ENCODE data around the gene COQ10B. TPM values are rescaled to one million over a fixed set of nuclear protein-coding genes. Genes with fewer than 3 reads are reported as not detected.

The COQ10B gene
- total and polyA plus RNA-seq, 11 donors: 21.6 to 39.9 (median 33.8) TPM

DNA sequence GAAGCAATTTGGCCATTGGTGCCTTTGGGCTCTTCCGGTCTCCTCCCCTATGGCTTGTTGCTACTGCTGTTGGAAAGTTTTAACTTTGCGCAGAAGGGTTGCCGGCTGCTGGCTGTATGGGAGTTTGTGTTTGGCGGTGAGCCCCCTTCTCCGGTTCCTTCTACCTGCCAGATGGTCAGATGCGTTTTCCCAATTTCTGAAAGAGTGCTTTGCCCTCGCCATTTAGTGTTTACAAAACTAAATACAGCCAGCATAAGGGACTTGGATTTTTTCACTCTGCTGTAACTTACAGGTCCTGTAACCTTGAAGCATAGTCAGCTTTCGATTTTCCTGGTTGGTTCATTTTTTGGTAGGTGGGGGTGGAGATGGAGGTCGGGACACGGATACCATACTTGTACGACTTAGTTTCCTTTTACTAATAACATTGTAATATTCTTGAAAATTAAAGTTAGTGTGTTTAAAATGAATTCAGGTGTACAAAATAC is 604 bp downstream of the COQ10B start:
- Histone ChIP-seq H3K27ac (peak overlapping the region; percentile 88 to 100 (median 98)), H3K9me3 (no peaks in the 10 kb centered on the region), H3K4me3 (peak overlapping the region; percentile 44 to 98 (median 78)), H3K27me3 (no peaks in the 10 kb centered on the region), H3K4me1 (peaks cover 0 to 51% (median 20%) of the 10 kb centered on the region in 12 donors), H3K36me3 (peaks cover 0 to 2% (median 0%) of the 10 kb centered on the region in 9 donors)
- TF ChIP-seq, protein P1, sequence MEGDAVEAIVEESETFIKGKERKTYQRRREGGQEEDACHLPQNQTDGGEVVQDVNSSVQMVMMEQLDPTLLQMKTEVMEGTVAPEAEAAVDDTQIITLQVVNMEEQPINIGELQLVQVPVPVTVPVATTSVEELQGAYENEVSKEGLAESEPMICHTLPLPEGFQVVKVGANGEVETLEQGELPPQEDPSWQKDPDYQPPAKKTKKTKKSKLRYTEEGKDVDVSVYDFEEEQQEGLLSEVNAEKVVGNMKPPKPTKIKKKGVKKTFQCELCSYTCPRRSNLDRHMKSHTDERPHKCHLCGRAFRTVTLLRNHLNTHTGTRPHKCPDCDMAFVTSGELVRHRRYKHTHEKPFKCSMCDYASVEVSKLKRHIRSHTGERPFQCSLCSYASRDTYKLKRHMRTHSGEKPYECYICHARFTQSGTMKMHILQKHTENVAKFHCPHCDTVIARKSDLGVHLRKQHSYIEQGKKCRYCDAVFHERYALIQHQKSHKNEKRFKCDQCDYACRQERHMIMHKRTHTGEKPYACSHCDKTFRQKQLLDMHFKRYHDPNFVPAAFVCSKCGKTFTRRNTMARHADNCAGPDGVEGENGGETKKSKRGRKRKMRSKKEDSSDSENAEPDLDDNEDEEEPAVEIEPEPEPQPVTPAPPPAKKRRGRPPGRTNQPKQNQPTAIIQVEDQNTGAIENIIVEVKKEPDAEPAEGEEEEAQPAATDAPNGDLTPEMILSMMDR (IDR thresholded peaks at IDR 0.05): no peak
- peak in 1 of 2 donors; percentile 24 for TF ChIP-seq POLR2A (IDR thresholded peaks at IDR 0.05)
- ATAC-seq (peak; percentile 50 to 76 (median 74)), DNase-seq (peak in 2 of 5 donors; percentile 77 to 78)
- WGBS, 4 donors: 0 to 1% (median 0%) methylated on average over 10 to 11 of the region's 11 CpGs
- intact Hi-C loops (cut with DNase I): loop anchor here in 9 of 10 donors (1.0 to 10.0 kb wide), 9 partner anchors 18 to 251 kb away; partner anchors contain the start of genes SF3B1 (in 7 of the 9), HSPE1 (in 5 of the 9), HSPD1 (in 2 of the 9) and MARS2 (in 1 of the 9)

DNA sequence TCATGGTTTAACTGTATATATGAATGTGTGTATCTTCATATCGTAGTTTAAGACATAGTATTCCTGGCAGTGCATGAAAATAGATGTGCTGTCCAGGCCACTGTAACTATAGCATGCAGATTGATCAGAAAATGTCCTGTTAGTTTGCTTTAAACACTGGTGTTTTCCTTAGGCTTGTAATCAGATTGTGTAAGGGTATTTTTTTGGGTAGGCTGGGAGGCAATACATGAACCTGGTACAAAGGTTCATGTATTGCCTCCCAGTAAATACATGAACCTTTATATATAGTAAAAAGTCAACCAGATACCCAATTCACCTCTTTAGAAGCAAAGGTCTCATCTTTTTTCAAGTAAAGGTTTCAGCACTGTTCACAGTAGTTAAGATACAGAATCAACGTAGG is 1.6 kb downstream of the COQ10B start:
- intact Hi-C loops (cut with DNase I): loop anchor here in 4 of 10 donors (5.0 to 10.0 kb wide), 3 partner anchors 42 to 250 kb away; partner anchors contain the start of genes HSPE1 (in 2 of the 4), HSPD1 (in 1 of the 4) and MARS2 (in 1 of the 4)
- peak overlapping the region in 3 of 12 donors; percentile 98 to 99 (median 99) for H3K27ac ChIP-seq
- H3K4me1 ChIP-seq: peaks cover 0 to 59% (median 26%) of the 10 kb centered on the region in 12 donors

DNA sequence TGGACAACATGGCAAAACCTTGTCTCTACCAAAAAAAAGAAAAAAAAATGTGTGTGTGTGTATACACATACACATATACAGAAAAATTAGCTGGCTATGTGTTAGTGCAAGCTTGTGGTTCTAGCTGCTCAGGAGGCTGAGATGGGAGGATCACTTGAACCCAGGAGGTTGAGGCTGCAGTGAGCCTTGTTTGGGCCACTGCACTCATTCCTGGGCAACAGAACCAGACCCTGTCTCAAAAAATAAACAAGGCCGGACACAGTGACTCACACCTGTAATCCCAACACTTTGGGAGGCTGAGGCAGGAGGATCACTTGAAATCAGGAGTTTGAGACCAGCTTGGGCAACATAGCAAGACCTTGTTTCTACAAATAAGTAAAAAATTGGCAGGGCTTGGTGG is 2.1 kb downstream of the COQ10B start:
- WGBS, 4 donors: 88 to 100% (median 98%) methylated on average over 1 of the region's 1 CpG
- Histone ChIP-seq H3K27me3 (no peaks in the 10 kb centered on the region), H3K36me3 (peaks cover 0 to 17% (median 8%) of the 10 kb centered on the region in 9 donors), H3K27ac (no peak overlapping the region), H3K4me1 (peaks cover 0 to 59% (median 29%) of the 10 kb centered on the region in 12 donors), H3K4me3 (no peak overlapping the region), H3K9me3 (no peaks in the 10 kb centered on the region)
- no peak for TF ChIP-seq POLR2A (IDR thresholded peaks at IDR 0.05)
- TF ChIP-seq, protein P1 (IDR thresholded peaks at IDR 0.05): no peak
- DNase-seq (no peak), ATAC-seq (no peak)
- intact Hi-C loops (cut with DNase I): loop anchor here in 3 of 10 donors (10.0 kb wide), 2 partner anchors 49 to 249 kb away; partner anchors contain the start of genes HSPE1 (in 2 of the 3) and MARS2 (in 1 of the 3)

More for the DNA sequence above, 1.6 kb downstream of the COQ10B start:
- TF ChIP-seq, protein P1 (IDR thresholded peaks at IDR 0.05): no peak
- TF ChIP-seq POLR2A (IDR thresholded peaks at IDR 0.05): no peak
- DNase-seq: no peak
- peaks cover 0 to 12% (median 3%) of the 10 kb centered on the region in 9 donors for H3K36me3 ChIP-seq
- peak overlapping the region in 9 of 12 donors; percentile 70 to 98 (median 84) for H3K4me3 ChIP-seq
- H3K9me3 ChIP-seq: no peaks in the 10 kb centered on the region
- 64 to 82% (median 70%) methylated on average over 2 of the region's 2 CpGs for WGBS, 4 donors
- no peaks in the 10 kb centered on the region for H3K27me3 ChIP-seq
- no peak for ATAC-seq

DNA sequence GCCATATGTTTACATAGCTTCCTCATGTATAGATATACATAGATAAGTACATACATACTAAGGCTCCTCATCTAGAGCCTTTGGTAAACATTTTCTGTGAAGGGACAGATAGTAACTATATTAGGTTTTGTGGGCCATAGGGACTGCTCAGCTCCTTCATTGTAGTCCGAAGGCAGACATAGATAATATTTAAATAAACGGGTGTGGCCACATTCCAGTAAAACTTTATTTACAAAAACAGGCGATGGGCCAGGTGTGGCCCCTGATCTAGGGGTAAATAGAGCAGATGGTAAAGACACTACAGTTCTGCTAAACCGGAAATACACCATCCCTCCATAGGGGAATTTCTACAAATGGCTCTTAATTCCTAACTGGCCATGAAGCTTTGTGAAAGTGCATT is 7.3 kb downstream of the COQ10B start:
- Histone ChIP-seq H3K9me3 (no peaks in the 10 kb centered on the region), H3K4me1 (peaks cover 0 to 44% (median 20%) of the 10 kb centered on the region in 12 donors), H3K36me3 (peaks cover 0 to 67% (median 55%) of the 10 kb centered on the region in 9 donors), H3K27me3 (no peaks in the 10 kb centered on the region), H3K4me3 (no peak overlapping the region), H3K27ac (no peak overlapping the region)
- intact Hi-C loops (cut with DNase I): loop anchor here in 1 of 10 donors (10.0 kb wide), 1 partner anchor 46 kb away; no protein-coding TSS in a partner anchor
- TF ChIP-seq POLR2A (IDR thresholded peaks at IDR 0.05): no peak
- TF ChIP-seq, protein P1 (IDR thresholded peaks at IDR 0.05): no peak
- ATAC-seq: no peak
- 84 to 92% (median 87%) methylated on average over 4 of the region's 4 CpGs for WGBS, 4 donors
- DNase-seq: no peak
